Endothelial cell of umbilical vein (primary cell): ENCODE measurements around the gene ATP2C2. TPM values are rescaled to one million over a fixed set of nuclear protein-coding genes. Genes with fewer than 3 reads are reported as not detected.

Source experiments
- BruUV-seq: library from RNA; stranded (reverse); fragments of 400-500 nt; replicated peaks from 2 replicates; lab custom pipeline; 2021; lab: Mats Ljungman, UMichigan
- CTCF ChIA-PET: fragments of 300-600, 350-600 bp; sonication (Branson Sonifier 250); formaldehyde crosslinking; loops from one replicate; lab custom pipeline; 2021; ENCODE audit warnings: antibody characterized with exemption, inconsistent platforms; lab: Charles Lee
- POLR2A ChIA-PET: fragments of 300-600, 350-600 bp; sonication (Branson Sonifier 250); formaldehyde crosslinking; loops from one replicate; lab custom pipeline; 2021; ENCODE audit warnings: antibody characterized with exemption, inconsistent platforms; lab: Charles Lee
- DNase-seq: peaks from one replicate; pipeline ENCODE4 v3.0.0-alpha.2; 2011; ENCODE audit warnings: low read depth, low spot score
- FAIRE-seq: peaks from 2 replicates; lab custom pipeline; 2011; peaks lifted over from hg19 to GRCh38; lab: Jason Lieb, UNC
- H2AFZ ChIP-seq: 2 replicates; pipeline ENCODE4 v1.6.0; 2012; ENCODE audit warnings: low read depth, low read length, control low read depth, inconsistent platforms
- H3K27ac ChIP-seq: 2 replicates; pipeline ENCODE4 v1.5.1; 2011; ENCODE audit warnings: low read depth, mild to moderate bottlenecking, control low read depth, low read length, moderate library complexity; ENCODE audit not compliant: insufficient read depth
- H3K27me3 ChIP-seq, 2 experiments: 2 replicates each; pipeline versions ENCODE4 v1.6.0 to v1.6.1; 2011; ENCODE audit warnings: low read length in 2 of 2, mixed read lengths in 1 of 2; ENCODE audit not compliant: control insufficient read depth in 2 of 2, insufficient read depth in 2 of 2
- H3K36me3 ChIP-seq, 2 experiments: 2 replicates in 1 of 2; 3 replicates in 1 of 2; pipeline ENCODE4 v1.5.1; 2011; ENCODE audit warnings: low read length in 2 of 2, mild to moderate bottlenecking in 1 of 2, moderate library complexity in 1 of 2; ENCODE audit not compliant: control insufficient read depth in 2 of 2, insufficient read depth in 2 of 2; ENCODE audit errors: extremely low read depth in 1 of 2
- H3K4me1 ChIP-seq: 3 replicates; pipeline ENCODE4 v1.5.1; 2011; ENCODE audit warnings: mild to moderate bottlenecking, low read length; ENCODE audit not compliant: control insufficient read depth, insufficient read depth; ENCODE audit errors: extremely low read depth
- H3K4me2 ChIP-seq: 2 replicates; pipeline ENCODE4 v1.6.1; 2011; ENCODE audit warnings: low read length, control low read depth, mixed read lengths; ENCODE audit not compliant: insufficient read depth
- H3K4me3 ChIP-seq, 3 experiments: fragments of 200-600 bp in 1 of 3; sonication (generic), shearing (Covaris generic) in 1 of 3; replicated peaks in 1 of 3; 2 replicates each; pipeline ENCODE4 v1.5.1; 2011 to 2016; ENCODE audit warnings: control low read depth in 3 of 3, low read length in 3 of 3, mild to moderate bottlenecking in 2 of 3, inconsistent platforms in 1 of 3, low read depth in 1 of 3, moderate library complexity in 1 of 3; ENCODE audit not compliant: insufficient read depth in 1 of 3
- H3K79me2 ChIP-seq: 2 replicates; pipeline ENCODE4 v1.6.0; 2012; ENCODE audit warnings: low read length, inconsistent platforms; ENCODE audit not compliant: control insufficient read depth, insufficient read depth
- H3K9ac ChIP-seq: replicated peaks from 2 replicates; pipeline ENCODE3; 2011; ENCODE audit warnings: low read length, control low read depth; ENCODE audit not compliant: insufficient read depth; ENCODE audit errors: extremely low read depth
- H3K9me1 ChIP-seq: replicated peaks from 3 replicates; pipeline ENCODE4 v1.6.0; 2011; ENCODE audit warnings: mild to moderate bottlenecking, low read length; ENCODE audit not compliant: control insufficient read depth, insufficient read depth; ENCODE audit errors: extremely low read depth
- H3K9me3 ChIP-seq: replicated peaks from 2 replicates; pipeline ENCODE4 v1.5.1; 2012; ENCODE audit warnings: low read length, inconsistent platforms; ENCODE audit not compliant: control insufficient read depth, insufficient read depth
- H4K20me1 ChIP-seq: replicated peaks from 2 replicates; pipeline ENCODE3; 2011; ENCODE audit warnings: mild to moderate bottlenecking, low read length; ENCODE audit not compliant: control insufficient read depth, insufficient read depth; ENCODE audit errors: extremely low read depth
- EZH2 ChIP-seq: IDR thresholded peaks from 2 replicates; pipeline ENCODE4 v1.6.1; 2012; ENCODE audit warnings: borderline replicate concordance, low read depth, mild to moderate bottlenecking, moderate library complexity, low read length, inconsistent platforms; ENCODE audit not compliant: severe bottlenecking
- FOS ChIP-seq: IDR thresholded peaks from 2 replicates; pipeline ENCODE4 v1.6.1; 2011; ENCODE audit warnings: mild to moderate bottlenecking, low read length, moderate library complexity, borderline replicate concordance; ENCODE audit not compliant: insufficient read depth
- GATA2 ChIP-seq: IDR thresholded peaks from 2 replicates; pipeline ENCODE4 v1.7.0; 2011; ENCODE audit warnings: low read depth, mild to moderate bottlenecking, moderate library complexity, mixed read lengths, low read length; ENCODE audit not compliant: insufficient read length, insufficient read depth
- JUN ChIP-seq: IDR thresholded peaks from 2 replicates; pipeline ENCODE4 v1.6.1; 2011; ENCODE audit warnings: borderline replicate concordance, low read depth; ENCODE audit not compliant: insufficient read length, insufficient read depth
- MAX ChIP-seq: IDR thresholded peaks from 2 replicates; pipeline ENCODE4 v1.6.1; 2011; ENCODE audit not compliant: insufficient read depth, insufficient read length
- MYC ChIP-seq: IDR thresholded peaks from one replicate; pipeline ENCODE4 v1.6.1; 2011; ENCODE audit warnings: mild to moderate bottlenecking, low read depth, low read length
- POLR2A ChIP-seq: IDR thresholded peaks from 2 replicates; pipeline ENCODE4 v1.6.1; 2012; ENCODE audit warnings: low read depth, mild to moderate bottlenecking, control low read depth, low read length
- POLR2AphosphoS5 ChIP-seq: IDR thresholded peaks from 2 replicates; pipeline ENCODE4 v1.6.1; 2012; ENCODE audit warnings: low read depth, mild to moderate bottlenecking, control low read depth, low read length, moderate library complexity; ENCODE audit not compliant: insufficient read depth
- dilution Hi-C: fragments of 300-500 bp; cut with MboI; formaldehyde crosslinking; loops from one replicate; pipeline ENCODE4 v1.15.0; 2019; ENCODE audit warnings: low sequenced_read_pairs; ENCODE audit not compliant: extremely low pct_ligation_motif_present
- intact Hi-C: fragments of 100-400 bp; cut with micrococcal nuclease; formaldehyde crosslinking; loops from one replicate; pipeline ENCODE4 v1.10.0; 2022
- polyA plus RNA-seq, 4 experiments: library from polyadenylated mRNA; depleted of rRNA in 3 of 4; stranded (reverse) in 3 of 4; unstranded in 1 of 4; fragments of >200 nt; gene quantifications; 2 replicates each; pipeline versions ENCODE4 v1.2.1 to v1.2.3, GENCODE V29; 2011 to 2012; ENCODE audit warnings: missing spikeins in 1 of 4
- total RNA-seq: library from RNA; stranded (reverse); gene quantifications from 2 replicates; pipeline ENCODE4 v1.2.3, GENCODE V29; 2021
- TF ChIP-seq, protein P1 (sequence below), 2 donors: IDR thresholded peaks; 1 replicate in 1 of 2; 2 replicates in 1 of 2; pipeline ENCODE4 v1.5.1; 2011; ENCODE audit warnings: low read length in 2 of 2, mild to moderate bottlenecking in 2 of 2, moderate library complexity in 2 of 2, control low read depth in 1 of 2, inconsistent platforms in 1 of 2, low read depth in 1 of 2; ENCODE audit not compliant: insufficient read depth in 1 of 2; ENCODE audit errors: extremely low read depth in 1 of 2

ATP2C2 gene
- total and polyA plus RNA-seq, 2 donors (not counting 3 experiments of a cell fraction or from before 2014, with no cell fraction given) = not detected

GRCh38 chr16:84334058-84334457 lies 34.3 kb upstream of the ATP2C2 start:
- Histone ChIP-seq H3K27ac (no peak overlapping the region), H3K4me2 (no peak overlapping the region)
- CTCF ChIA-PET = no interaction called here

More at GRCh38 chr16:84334058-84334457, 34.3 kb upstream of the ATP2C2 start:
- no peak overlapping the region for H3K9ac ChIP-seq
- POLR2A ChIA-PET = no interaction called here
- no peak overlapping the region for H2AFZ ChIP-seq
- no peaks in the 10 kb centered on the region for H4K20me1 ChIP-seq
- no peaks in the 10 kb centered on the region for H3K9me3 ChIP-seq
- no peak overlapping the region for H3K4me3 ChIP-seq
- BruUV-seq = no TSS peak
- dilution Hi-C loops = no loop called here
- no peaks in the 10 kb centered on the region for H3K79me2 ChIP-seq
- intact Hi-C loops = no loop called here
- no peaks in the 10 kb centered on the region for H3K4me1 ChIP-seq
- no peak for FAIRE-seq
- no peaks in the 10 kb centered on the region for H3K36me3 ChIP-seq
- no peak for TF ChIP-seq JUN
- no peak for TF ChIP-seq MAX
- TF ChIP-seq GATA2 = no peak
- TF ChIP-seq MYC = no peak
- TF ChIP-seq POLR2A = no peak
- TF ChIP-seq, protein P1, sequence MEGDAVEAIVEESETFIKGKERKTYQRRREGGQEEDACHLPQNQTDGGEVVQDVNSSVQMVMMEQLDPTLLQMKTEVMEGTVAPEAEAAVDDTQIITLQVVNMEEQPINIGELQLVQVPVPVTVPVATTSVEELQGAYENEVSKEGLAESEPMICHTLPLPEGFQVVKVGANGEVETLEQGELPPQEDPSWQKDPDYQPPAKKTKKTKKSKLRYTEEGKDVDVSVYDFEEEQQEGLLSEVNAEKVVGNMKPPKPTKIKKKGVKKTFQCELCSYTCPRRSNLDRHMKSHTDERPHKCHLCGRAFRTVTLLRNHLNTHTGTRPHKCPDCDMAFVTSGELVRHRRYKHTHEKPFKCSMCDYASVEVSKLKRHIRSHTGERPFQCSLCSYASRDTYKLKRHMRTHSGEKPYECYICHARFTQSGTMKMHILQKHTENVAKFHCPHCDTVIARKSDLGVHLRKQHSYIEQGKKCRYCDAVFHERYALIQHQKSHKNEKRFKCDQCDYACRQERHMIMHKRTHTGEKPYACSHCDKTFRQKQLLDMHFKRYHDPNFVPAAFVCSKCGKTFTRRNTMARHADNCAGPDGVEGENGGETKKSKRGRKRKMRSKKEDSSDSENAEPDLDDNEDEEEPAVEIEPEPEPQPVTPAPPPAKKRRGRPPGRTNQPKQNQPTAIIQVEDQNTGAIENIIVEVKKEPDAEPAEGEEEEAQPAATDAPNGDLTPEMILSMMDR (IDR thresholded peaks at IDR 0.05; ENCODE audit: extremely low read depth in 1 of 2, insufficient read depth in 1 of 2, low read depth in 1 of 2, low read length in 2 of 2) = no peak
- no peak for TF ChIP-seq EZH2
- TF ChIP-seq FOS = no peak
- TF ChIP-seq POLR2AphosphoS5 = no peak
- H3K9me1 ChIP-seq = no peaks in the 10 kb centered on the region
- H3K27me3 ChIP-seq = no peaks in the 10 kb centered on the region
- no peak for DNase-seq
